ENCODE results near the gene SNU13.
"Not testable (repeated sequence)": the region's sequence is repeated elsewhere in the genome, so short reads cannot be mapped to it uniquely, and the experiment has no call there.

The SNU13 gene

DNA sequence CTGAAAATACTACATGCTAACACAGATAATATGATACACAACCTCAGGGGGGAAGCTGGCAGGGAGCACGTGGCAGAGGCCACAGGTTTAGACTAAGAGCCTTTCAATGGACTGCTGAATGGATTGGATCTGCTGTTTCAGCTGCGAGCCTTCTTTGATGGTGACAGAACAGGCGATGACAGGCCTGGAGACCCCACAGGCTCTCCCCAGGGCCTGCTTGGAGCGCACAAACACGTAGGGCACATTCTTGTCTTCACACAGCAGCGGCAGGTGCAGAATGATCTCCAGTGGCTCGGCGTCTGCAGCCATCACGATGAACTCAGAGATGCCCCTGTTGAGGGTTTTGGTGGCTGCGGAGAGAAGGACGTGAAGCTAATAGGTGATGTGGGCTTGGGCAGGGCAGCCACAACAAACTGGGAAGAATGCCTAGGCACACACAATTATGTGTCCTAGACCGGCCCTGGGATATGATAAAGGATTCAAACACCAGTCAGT lies 13.8 kb downstream of the SNU13 start:
- no peak overlapping the region for H3K4me3 ChIP-seq (ENCODE audit: low read length)
- no peak overlapping the region for H3K4me2 ChIP-seq (ENCODE audit: low read length)
- H2BK15ac ChIP-seq (replicated peaks; ENCODE audit: low read depth): no peak overlapping the region
- H2BK5ac ChIP-seq (ENCODE audit: low read length): no peak overlapping the region
- no peak overlapping the region for H3K4ac ChIP-seq (ENCODE audit: low read depth, low read length)
- no peak overlapping the region for H2AK5ac ChIP-seq (ENCODE audit: low read length)
- no peaks in the 10 kb centered on the region for H3K27me3 ChIP-seq (ENCODE audit: insufficient read depth, low read length, poor library complexity)
- H2BK120ac ChIP-seq (ENCODE audit: low read depth, low read length): no peak overlapping the region
- no peak for DNase-seq
- H3K79me2 ChIP-seq (ENCODE audit: control insufficient read depth, insufficient read depth, low read length): peaks cover 5% of the 10 kb centered on the region
- no peak overlapping the region for H3K23ac ChIP-seq (ENCODE audit: low read length)
- H3K18ac ChIP-seq (ENCODE audit: low read length): no peak overlapping the region
- peaks cover 11% of the 10 kb centered on the region for H3K79me1 ChIP-seq (ENCODE audit: low read length)
- H3K4me1 ChIP-seq (ENCODE audit: control insufficient read depth, low read depth, low read length): no peaks in the 10 kb centered on the region
- WGBS (ENCODE audit: extremely low coverage, insufficient coverage, low lambda C conversion rate): no CpG with 5 or more reads among the region's 12 CpGs
- H3K9ac ChIP-seq (ENCODE audit: low read length): no peak overlapping the region
- no peak overlapping the region for H4K5ac ChIP-seq (ENCODE audit: low read length)
- H3K36me3 ChIP-seq (ENCODE audit: control insufficient read depth, insufficient read depth, low read length): peaks cover 9% of the 10 kb centered on the region
- no peak overlapping the region for H4K8ac ChIP-seq (ENCODE audit: low read depth, low read length)
- no peak overlapping the region for H3K56ac ChIP-seq (ENCODE audit: low read length)
- H3K27ac ChIP-seq (ENCODE audit: low read depth, low read length): no peak overlapping the region

DNA sequence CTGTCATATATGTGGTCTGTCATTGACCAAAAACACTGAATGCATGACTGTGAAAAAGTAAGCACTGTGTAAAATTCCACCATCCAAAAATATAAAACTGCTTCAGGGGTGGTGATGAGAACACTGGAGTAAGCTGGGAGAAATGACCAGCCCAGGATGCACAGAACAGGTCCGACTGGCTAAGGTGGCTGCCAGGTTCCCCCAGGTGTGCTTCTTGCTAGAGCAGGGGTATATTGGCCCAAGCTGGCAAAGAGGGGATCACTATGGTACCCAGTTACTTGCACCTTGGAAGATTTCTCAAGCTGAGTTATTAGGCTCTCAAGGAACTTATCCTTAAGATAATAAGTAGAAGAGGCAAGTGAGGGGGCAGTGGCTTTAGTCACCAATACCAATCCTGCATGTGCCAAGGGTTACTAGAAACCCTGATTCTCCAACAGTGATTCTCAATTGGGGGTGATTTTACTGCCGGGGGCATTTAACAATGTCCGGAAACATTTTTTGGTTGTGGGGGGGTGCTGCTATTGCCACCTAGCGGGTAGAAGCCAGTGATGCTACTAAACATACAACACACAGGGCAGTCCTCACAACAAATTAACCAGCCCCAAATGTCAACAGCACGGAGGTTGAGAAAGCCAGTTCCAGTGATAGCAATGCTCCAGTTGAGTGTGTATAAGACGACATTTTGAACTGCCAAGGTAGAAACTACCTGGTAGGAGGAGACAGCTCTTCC lies 15.7 kb downstream of the SNU13 start:
- no peak overlapping the region for H3K27ac ChIP-seq (ENCODE audit: low read depth, low read length)
- no peak overlapping the region for H4K5ac ChIP-seq (ENCODE audit: low read length)
- no peaks in the 10 kb centered on the region for H3K4me1 ChIP-seq (ENCODE audit: control insufficient read depth, low read depth, low read length)
- no peaks in the 10 kb centered on the region for H3K79me2 ChIP-seq (ENCODE audit: control insufficient read depth, insufficient read depth, low read length)
- DNase-seq: peak; percentile 19
- no peak overlapping the region for H3K18ac ChIP-seq (ENCODE audit: low read length)
- no peak overlapping the region for H2AK5ac ChIP-seq (ENCODE audit: low read length)
- H2BK120ac ChIP-seq (ENCODE audit: low read depth, low read length): no peak overlapping the region
- H3K4ac ChIP-seq (ENCODE audit: low read depth, low read length): no peak overlapping the region
- no peak overlapping the region for H3K56ac ChIP-seq (ENCODE audit: low read length)
- no peaks in the 10 kb centered on the region for H3K27me3 ChIP-seq (ENCODE audit: insufficient read depth, low read length, poor library complexity)
- no CpG with 5 or more reads among the region's 6 CpGs for WGBS (ENCODE audit: extremely low coverage, insufficient coverage, low lambda C conversion rate)
- no peak overlapping the region for H3K4me3 ChIP-seq (ENCODE audit: low read length)
- no peak overlapping the region for H2BK5ac ChIP-seq (ENCODE audit: low read length)
- H3K23ac ChIP-seq (ENCODE audit: low read length): no peak overlapping the region
- H3K79me1 ChIP-seq (ENCODE audit: low read length): peaks cover 7% of the 10 kb centered on the region
- no peak overlapping the region for H3K4me2 ChIP-seq (ENCODE audit: low read length)
- no peak overlapping the region for H4K8ac ChIP-seq (ENCODE audit: low read depth, low read length)
- no peak overlapping the region for H2BK15ac ChIP-seq (replicated peaks; ENCODE audit: low read depth)
- H3K36me3 ChIP-seq (ENCODE audit: control insufficient read depth, insufficient read depth, low read length): peaks cover 3% of the 10 kb centered on the region
- H3K9ac ChIP-seq (ENCODE audit: low read length): no peak overlapping the region

DNA sequence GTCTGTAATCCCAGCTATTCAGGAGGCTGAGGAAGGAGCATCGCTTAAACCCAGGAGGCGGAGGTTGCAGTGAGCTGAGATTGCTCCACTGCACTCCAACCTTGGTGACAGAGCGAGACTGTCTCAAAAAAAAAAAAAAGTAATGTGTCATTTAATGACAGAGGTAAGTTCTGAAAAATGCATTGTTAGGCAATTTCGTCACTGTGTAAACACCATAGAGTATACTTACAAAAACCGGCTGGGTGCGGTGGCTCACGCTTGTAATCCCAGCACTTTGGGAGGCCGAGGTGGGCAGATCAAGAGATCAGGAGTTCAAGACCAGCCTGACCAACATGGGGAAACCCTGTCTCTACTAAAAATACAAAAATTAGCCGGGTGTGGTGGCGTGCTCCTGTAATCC lies 16.6 kb downstream of the SNU13 start:
- not testable (repeated sequence) for H3K27ac ChIP-seq (ENCODE audit: low read depth, low read length); H3K4me1 ChIP-seq (ENCODE audit: control insufficient read depth, low read depth, low read length); DNase-seq

DNA sequence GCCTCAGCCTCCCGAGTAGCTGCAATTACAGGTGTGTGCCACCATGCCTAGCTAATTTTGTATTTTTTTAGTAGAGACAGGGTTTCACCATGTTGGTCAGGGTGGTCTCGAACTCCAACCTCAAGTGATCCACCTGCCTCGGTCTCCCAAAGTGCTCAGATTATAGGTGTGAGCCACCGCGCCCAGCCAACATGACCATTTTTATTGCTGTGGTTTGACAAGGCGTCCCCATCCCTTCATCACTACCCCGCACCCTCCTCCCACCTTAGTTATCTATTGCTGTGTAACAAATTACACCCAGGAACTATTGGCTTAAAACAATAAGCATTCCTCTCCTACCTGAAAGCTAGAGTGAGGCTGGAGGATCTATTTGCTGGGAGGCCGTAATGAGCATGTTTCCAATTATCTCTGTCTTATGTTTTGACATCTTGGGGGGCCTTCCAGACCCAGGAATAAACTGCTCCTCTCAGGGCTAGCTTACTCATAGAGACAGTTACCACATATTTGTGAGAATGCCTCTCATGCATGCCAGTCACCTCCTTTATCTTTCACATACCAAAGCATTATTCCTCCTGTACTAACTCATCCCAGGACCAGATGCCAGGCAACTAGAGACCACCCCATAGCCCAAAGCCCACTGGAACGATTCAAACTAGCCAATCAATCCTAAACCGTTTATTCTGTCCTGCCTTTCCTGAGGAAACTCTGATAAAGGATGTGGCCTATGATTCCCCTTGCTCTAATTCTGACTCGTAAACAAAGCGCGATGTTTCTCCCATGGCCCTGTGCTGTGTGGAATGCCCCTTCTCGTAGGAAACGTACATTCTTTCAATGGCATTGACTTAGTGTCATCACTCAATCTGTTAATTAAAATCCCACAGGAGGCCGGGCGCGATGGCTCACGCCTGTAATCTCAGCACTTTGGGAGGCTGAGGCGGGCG lies 19.4 kb downstream of the SNU13 start:
- Histone ChIP-seq H3K18ac (ENCODE audit: low read length) (no peak overlapping the region), H2BK15ac (replicated peaks; ENCODE audit: low read depth) (no peak overlapping the region), H3K36me3 (ENCODE audit: control insufficient read depth, insufficient read depth, low read length) (peaks cover 4% of the 10 kb centered on the region), H3K4me2 (ENCODE audit: low read length) (no peak overlapping the region), H3K4me3 (ENCODE audit: low read length) (no peak overlapping the region), H2BK120ac (ENCODE audit: low read depth, low read length) (no peak overlapping the region), H2AK5ac (ENCODE audit: low read length) (no peak overlapping the region), H3K4ac (ENCODE audit: low read depth, low read length) (no peak overlapping the region), H4K5ac (ENCODE audit: low read length) (no peak overlapping the region), H3K23ac (ENCODE audit: low read length) (no peak overlapping the region), H2BK5ac (ENCODE audit: low read length) (no peak overlapping the region), H3K79me2 (ENCODE audit: control insufficient read depth, insufficient read depth, low read length) (no peaks in the 10 kb centered on the region), H3K56ac (ENCODE audit: low read length) (no peak overlapping the region), H3K4me1 (ENCODE audit: control insufficient read depth, low read depth, low read length) (peaks cover 2% of the 10 kb centered on the region), H4K8ac (ENCODE audit: low read depth, low read length) (no peak overlapping the region), H3K9ac (ENCODE audit: low read length) (no peak overlapping the region), H3K79me1 (ENCODE audit: low read length) (peaks cover 5% of the 10 kb centered on the region), H3K27ac (ENCODE audit: low read depth, low read length) (no peak overlapping the region), H3K27me3 (ENCODE audit: insufficient read depth, low read length, poor library complexity) (no peaks in the 10 kb centered on the region)
- no CpG with 5 or more reads among the region's 21 CpGs for WGBS (ENCODE audit: extremely low coverage, insufficient coverage, low lambda C conversion rate)
- peak; percentile 39 for DNase-seq

More for the DNA sequence above, 16.6 kb downstream of the SNU13 start:
- WGBS (ENCODE audit: extremely low coverage, insufficient coverage, low lambda C conversion rate): no CpG with 5 or more reads among the region's 10 CpGs
- not testable (repeated sequence) for H3K18ac ChIP-seq (ENCODE audit: low read length); H3K79me1 ChIP-seq (ENCODE audit: low read length); H2BK15ac ChIP-seq (replicated peaks; ENCODE audit: low read depth); H3K9ac ChIP-seq (ENCODE audit: low read length); H3K56ac ChIP-seq (ENCODE audit: low read length); H4K8ac ChIP-seq (ENCODE audit: low read depth, low read length); H3K4ac ChIP-seq (ENCODE audit: low read depth, low read length); H2BK120ac ChIP-seq (ENCODE audit: low read depth, low read length); H4K5ac ChIP-seq (ENCODE audit: low read length); H3K79me2 ChIP-seq (ENCODE audit: control insufficient read depth, insufficient read depth, low read length); H3K23ac ChIP-seq (ENCODE audit: low read length); H2BK5ac ChIP-seq (ENCODE audit: low read length); H3K27me3 ChIP-seq (ENCODE audit: insufficient read depth, low read length, poor library complexity); H2AK5ac ChIP-seq (ENCODE audit: low read length); H3K4me3 ChIP-seq (ENCODE audit: low read length); H3K36me3 ChIP-seq (ENCODE audit: control insufficient read depth, insufficient read depth, low read length); H3K4me2 ChIP-seq (ENCODE audit: low read length)

DNA sequence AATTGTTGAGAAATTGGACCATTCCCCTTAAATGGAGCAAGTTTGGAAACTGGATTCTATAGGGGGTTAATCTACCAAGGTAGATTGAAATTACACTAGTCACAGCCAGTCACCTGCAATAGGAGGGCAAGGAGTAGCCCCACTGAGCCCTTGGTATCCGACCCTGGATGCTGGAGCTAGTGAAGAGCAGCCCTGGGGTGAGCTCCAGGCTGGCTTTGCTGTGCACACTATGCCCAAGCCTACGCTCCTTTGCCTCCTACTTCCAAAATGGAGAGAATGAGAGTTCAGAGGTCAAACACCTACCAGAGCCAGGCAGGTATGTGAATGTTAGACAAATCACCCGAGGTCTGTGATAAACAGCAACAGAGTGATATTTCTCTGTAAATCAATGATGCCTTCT lies 23.7 kb downstream of the SNU13 start:
- H3K27ac ChIP-seq (ENCODE audit: low read depth, low read length): no peak overlapping the region
- no peaks in the 10 kb centered on the region for H3K79me2 ChIP-seq (ENCODE audit: control insufficient read depth, insufficient read depth, low read length)
- H3K4ac ChIP-seq (ENCODE audit: low read depth, low read length): no peak overlapping the region
- no peak overlapping the region for H2BK5ac ChIP-seq (ENCODE audit: low read length)
- H3K4me3 ChIP-seq (ENCODE audit: low read length): no peak overlapping the region
- H3K4me1 ChIP-seq (ENCODE audit: control insufficient read depth, low read depth, low read length): peaks cover 2% of the 10 kb centered on the region
- no peak overlapping the region for H3K23ac ChIP-seq (ENCODE audit: low read length)
- DNase-seq: no peak
- H3K36me3 ChIP-seq (ENCODE audit: control insufficient read depth, insufficient read depth, low read length): peaks cover 15% of the 10 kb centered on the region
- H3K56ac ChIP-seq (ENCODE audit: low read length): no peak overlapping the region
- H4K5ac ChIP-seq (ENCODE audit: low read length): no peak overlapping the region
- no peak overlapping the region for H2AK5ac ChIP-seq (ENCODE audit: low read length)
- no peak overlapping the region for H2BK15ac ChIP-seq (replicated peaks; ENCODE audit: low read depth)
- no peak overlapping the region for H3K18ac ChIP-seq (ENCODE audit: low read length)
- H3K9ac ChIP-seq (ENCODE audit: low read length): no peak overlapping the region
- H4K8ac ChIP-seq (ENCODE audit: low read depth, low read length): no peak overlapping the region
- H2BK120ac ChIP-seq (ENCODE audit: low read depth, low read length): no peak overlapping the region
- peaks cover 2% of the 10 kb centered on the region for H3K79me1 ChIP-seq (ENCODE audit: low read length)
- no peaks in the 10 kb centered on the region for H3K27me3 ChIP-seq (ENCODE audit: insufficient read depth, low read length, poor library complexity)
- no CpG with 5 or more reads among the region's 3 CpGs for WGBS (ENCODE audit: extremely low coverage, insufficient coverage, low lambda C conversion rate)
- H3K4me2 ChIP-seq (ENCODE audit: low read length): no peak overlapping the region
